Activated T-cell treated with anti-CD3 and anti-CD28 coated beads, Interleukin-2, amount 50 U/mL, for 1 hour (primary cell): Measurements from ENCODE around the gene IL26.
"Not testable (repeated sequence)": the region's sequence is repeated elsewhere in the genome, so short reads cannot be mapped to it uniquely, and the experiment has no call there.

Source experiments
- DNase-seq: peaks from one replicate; pipeline ENCODE4 v3.0.0-alpha.2; 2020

Gene IL26

DNA sequence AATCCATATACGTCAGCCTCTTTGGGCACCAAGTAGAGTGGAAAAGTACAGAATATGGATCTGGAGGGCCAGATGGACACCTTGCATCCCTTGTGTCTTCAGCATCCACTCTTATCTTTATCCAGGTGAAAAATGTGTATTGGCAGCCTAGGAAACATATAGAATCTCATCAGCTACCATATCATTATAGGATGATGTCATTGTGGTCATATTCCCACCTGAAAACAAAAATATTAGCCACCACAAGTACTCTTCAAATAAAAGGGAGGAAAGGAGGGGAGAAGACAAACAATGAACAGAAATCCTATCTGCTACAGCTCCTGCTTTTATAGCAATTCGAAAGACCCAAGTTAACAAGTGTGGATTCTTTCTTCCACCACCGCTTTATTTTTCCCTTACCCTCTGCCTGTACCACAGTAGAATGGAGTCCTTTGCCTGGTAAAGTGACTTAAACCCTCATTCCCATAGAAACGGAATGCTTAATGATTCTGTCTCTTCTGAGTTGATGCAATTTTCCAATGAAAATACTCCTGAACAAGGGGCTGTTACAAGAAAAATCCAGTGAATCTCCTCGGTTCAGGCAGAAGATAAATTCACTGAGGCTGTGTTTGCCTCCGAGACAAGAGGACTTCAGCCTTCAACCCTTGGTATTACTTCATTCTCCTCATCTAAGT lies 13.8 kb upstream of the IL26 start:
- no peak for DNase-seq

DNA sequence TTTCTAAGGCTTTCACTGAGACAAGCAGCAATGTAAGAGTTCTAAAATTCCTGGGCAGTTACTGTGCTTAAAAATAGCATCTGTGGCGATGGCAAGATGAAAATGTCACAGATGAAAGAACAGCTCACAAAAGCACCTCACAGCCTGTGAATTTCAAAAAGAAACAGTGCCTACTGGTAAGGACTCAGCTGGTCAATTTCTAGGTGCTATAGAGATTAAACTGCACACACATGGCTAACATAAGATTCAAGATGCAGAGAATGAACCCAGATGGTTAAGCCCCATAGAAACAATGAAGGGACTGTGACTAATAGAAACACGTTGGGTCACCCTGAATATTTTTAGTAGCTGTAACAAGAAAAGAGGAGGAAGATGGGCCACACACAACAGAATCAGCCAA lies 12.0 kb upstream of the IL26 start:
- DNase-seq: no peak

DNA sequence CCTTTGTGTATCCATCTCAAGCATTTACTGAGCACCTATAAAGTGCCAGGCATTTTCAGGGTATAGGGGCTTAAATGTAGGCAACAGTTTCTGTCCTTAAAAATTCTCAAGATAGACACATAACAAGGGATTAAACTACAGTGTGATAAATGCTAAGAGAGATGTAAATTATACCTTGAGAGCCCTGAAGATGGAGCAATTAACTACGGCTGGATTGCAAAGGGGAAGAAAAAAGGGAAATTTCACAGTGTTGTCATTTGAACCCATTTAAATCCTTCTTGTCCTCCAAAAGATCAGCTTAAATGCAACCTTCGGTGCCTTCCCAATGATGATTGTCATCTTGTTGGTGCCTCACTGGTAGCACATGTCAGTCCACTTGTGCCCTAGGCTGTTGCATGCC lies 11.5 kb upstream of the IL26 start:
- no peak for DNase-seq

DNA sequence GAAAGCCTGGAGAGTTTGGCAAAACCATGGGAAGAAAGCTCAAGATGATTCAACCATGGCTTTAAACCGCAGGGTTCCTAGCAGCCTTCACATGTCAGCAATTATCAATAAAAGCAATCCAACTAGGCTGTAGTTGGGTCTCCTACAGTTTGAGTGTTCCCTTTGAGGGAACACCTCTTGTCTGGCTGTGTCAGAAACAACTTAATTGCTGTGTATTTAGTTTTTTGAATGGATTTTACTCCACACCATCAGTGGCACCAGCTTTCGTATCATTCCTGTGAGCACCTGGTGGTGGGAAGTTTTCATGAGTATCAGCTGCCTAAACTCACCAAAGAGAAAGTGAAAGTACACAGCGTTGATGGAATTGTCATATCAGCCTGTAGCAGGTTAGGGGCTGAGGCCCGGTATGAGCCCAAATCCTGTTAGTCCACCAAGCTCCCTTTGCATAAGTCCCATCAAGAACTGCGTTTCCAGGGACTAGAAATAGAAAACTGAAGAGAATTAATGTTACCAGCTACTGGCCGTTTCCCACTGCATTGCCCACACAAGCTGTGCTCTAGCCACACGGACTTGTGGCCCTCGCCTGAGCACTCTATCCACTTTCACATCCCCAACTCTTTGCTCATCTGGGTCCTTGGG lies 10.9 kb upstream of the IL26 start:
- DNase-seq: peak; percentile 31

DNA sequence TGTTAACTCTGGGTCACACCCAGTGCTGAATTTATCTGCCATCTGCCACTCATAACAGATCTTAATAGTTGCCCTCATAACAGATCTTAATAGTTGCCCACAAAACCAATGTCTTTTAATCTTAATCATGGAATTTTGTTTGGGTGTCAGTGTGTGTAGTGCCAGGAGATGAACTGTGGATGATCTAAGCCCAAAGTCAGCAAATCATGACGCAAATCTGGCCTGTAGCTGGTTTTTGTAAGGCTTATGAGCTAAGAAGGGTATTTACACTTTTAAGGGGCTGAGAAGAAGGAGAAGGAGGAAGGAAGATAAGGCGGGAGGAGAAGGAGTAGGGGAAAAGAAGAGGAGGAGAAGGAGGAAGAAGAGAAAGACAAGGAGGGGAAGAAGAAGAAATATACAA lies 10.0 kb upstream of the IL26 start:
- no peak for DNase-seq

DNA sequence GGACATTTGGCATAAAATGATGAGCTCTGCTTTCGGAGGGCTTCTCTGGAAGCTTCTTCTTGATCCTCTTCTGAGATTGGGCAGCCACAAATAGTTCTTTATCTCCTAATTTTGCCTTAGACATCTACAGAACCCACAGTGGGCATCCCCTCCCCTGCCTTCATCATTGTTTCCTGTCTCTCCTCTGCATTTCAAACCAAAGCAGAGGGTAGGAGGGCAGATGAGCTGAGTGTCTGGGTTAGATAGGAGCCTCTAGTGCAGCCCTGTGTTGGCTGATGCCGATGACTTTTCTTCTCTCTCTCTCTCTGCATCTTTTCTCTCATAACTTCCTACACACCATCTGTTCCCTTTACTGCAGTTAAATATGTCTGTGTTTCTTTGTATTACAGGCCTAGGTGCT lies 8.5 kb upstream of the IL26 start:
- no peak for DNase-seq

DNA sequence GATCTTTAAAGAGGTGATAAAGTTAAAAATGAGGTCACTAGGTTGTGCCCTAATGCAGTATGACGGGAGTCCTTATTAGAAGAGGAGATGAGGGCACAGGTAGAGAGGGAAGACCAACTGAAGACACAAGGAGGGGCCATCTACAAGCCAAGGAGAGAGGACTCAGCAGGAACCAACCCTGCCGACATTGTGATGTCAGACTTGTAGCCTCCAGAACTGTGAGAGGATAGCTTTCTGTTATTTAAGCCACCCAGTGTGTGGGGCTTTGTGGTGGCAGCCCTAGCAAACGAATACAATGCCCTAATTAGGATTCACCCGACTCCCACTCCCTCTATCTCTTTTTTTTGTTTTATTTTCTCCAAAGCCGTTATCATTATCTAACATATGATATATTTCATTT lies 7.9 kb upstream of the IL26 start:
- DNase-seq: no peak

DNA sequence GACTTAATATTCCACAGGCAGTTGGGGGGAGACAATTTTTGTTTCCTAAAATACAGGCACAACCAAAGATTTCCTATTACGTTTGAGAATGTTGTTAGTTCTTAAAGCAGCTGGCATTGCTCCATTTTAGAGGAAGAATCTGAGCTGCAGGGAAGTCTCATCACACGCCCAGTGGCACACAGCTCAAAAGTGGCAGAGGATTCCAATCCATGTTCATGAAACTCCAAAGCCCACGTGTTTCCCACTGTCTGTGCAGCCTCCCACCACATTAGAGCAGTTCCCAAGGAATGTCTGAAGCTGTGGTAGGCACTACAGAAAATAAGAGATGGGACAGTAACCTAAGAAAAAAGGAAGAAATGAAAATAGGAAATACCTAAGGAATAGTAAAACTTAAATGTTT lies 6.1 kb upstream of the IL26 start:
- no peak for DNase-seq

DNA sequence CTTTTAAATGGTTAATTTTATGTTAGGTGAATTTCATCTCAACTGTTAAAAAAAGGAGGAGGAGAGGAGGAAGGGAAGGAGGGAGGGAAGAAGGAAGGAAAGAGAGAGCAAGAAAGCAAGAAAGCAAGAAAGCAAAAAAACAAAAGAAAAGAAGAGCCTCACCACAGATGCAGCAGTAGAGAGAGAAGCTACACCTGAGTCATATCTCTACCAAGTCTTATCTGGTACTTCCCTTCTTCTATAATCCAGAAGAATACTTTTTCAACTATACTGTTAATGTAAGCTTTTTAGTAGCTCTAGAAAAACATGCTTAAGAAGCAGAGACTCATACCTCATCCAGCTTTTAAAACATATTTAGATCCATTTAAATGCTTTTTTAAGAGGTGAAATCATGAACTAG lies 5.6 kb upstream of the IL26 start:
- DNase-seq: no peak

DNA sequence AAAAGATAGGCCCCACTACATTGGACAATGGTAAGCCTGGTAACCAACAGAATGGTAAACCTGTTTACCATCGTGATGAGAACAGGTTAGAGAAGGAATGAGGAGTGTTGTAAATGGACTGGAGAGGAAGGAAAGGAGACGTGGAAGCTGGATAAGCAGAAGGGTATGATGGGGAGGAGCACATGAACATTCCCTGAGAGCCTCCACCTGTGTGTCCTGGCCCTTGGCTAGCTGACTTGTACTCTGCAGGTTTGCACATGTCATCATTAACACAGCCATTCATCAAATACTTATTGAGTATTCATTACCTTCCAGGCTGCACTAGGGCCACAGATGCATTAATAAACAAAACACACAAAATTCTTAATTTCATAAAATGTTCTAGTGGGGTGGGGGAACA lies 4.3 kb upstream of the IL26 start:
- no peak for DNase-seq

DNA sequence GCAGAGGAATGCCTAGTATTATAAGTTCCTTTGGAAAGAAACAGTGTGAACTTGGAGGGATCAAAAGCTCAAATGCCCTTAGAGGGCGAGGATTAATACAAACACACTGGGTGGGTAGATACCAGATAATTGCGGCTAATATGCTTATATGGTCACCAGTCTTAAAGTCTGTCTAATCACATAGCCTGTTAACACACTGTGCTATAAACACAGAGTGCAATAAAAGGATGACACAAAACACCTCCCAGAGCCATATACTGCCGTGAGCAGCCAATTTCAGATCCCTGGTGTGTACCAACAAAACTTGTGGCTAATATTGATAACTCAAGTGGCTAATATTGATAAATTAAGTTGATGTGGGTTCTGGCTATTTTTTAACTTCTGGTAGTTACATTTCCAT lies 1.7 kb upstream of the IL26 start:
- DNase-seq: no peak

DNA sequence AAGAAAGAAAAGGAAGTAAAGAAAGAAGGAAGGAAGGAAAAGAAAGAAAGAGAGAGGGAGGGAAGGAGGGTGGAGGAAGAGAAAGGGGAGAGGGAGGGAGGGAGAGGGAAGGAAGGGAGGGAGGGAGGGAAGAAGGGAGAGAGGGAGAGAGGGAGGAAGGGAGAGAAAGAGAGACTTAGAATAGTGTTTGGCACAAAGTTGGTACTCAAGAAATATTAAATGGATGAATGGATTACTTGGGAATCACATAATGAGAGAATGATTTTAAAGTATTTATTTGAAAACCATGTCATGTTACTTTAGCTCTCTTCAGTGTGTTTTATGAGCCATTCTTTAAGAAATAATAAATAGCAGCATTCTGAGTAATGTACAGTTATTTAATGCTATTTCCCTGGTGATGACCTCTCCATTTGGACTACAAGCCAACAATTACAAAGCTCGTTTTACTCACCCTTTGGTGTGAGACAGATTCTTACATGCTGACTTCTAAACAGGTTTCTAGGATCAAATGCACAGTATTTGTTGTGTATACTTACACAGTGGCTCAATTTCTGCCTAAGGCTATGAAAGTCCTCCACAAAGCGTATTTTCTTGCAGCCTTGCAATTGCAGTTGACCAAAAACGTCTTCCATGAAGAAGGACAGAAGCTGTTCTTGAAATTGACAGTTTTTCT lies 861 bp downstream of the IL26 start:
- DNase-seq: no peak

DNA sequence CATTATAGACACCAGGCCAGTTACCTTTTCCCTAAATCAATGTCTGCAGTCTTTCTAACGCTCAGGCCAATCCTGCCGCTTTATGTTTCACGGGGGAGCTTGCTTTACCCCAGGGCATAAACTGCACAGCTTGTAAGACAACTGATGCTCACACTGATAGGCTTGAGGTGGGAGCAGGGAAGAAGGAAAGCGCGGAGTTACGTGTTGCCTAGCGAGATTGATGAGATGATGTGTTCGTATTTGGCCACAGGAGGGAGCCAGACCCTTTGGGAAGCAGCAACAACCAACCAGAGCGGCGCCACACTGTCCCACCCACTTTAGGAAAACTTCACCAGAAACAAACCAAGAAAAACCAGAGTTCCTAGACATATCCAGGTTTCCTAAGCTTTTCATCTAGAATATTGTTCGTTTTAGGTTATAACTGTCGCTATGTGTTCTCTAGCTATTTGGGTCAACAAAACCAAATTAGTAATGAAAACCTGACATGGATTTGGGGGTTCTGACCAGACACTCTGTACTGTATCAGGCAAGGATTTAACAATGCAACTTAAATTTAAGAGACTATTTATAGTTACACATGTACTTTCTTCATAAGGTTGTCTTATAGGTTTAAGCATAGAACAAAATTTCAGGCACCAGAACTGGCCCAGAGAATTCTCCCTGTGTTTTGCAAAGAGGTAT lies 2.4 kb downstream of the IL26 start:
- DNase-seq: peak; percentile 65

DNA sequence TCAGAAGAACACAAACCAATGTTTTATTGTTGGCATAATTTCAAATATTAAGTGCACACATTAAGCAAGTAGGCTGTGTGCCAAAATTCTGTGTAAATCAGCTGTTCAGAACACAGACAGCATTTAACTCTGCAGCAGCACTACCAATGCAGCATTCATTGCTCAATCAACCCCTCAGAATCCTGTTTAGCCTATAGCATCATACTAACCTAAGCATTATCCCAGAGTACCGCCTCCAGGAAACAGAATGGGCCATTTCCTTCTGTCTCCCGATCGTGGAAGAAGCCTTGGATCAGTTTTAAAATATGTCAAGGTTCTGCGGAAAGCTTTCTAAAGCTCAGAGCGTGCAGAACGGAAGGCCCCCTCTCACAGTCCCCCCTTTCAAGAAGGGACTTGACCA lies 3.3 kb downstream of the IL26 start:
- DNase-seq: no peak

DNA sequence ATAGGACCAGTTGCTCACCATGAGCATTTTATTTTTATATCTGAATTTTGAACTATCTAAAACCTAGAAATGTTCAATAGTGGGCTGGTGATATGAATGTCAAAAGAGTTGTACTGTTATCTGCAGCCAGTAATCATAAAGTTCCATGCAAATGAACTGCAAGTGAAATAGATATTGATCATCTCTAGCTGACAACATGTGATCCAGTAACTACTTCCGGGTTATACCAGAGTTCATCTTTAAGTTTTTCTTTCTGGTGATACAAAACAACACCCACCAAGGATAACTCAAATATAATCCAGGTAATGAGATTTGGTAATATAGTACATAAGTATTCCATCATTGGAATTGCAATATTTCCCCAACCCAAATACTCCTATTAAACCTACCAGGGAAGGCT lies 4.1 kb downstream of the IL26 start:
- no peak for DNase-seq

DNA sequence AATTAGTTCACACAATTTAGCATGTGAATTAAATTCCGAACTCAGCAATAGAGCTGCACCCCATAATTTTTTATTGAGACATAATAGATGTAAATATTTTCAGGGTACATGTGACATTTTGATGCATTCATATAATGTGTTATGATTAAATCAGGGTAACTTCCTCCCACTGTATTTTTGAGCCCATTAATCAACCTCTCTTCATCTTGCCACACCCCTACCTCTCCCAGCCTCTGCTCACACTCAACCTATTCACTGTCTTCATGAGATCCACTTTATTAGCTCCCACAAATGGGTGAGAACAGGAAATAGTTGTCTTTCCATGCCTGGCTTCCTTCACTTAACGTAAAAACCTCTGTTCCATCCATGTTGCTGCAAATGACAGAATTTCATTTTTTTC lies 14.7 kb downstream of the IL26 start:
- DNase-seq: no peak

DNA sequence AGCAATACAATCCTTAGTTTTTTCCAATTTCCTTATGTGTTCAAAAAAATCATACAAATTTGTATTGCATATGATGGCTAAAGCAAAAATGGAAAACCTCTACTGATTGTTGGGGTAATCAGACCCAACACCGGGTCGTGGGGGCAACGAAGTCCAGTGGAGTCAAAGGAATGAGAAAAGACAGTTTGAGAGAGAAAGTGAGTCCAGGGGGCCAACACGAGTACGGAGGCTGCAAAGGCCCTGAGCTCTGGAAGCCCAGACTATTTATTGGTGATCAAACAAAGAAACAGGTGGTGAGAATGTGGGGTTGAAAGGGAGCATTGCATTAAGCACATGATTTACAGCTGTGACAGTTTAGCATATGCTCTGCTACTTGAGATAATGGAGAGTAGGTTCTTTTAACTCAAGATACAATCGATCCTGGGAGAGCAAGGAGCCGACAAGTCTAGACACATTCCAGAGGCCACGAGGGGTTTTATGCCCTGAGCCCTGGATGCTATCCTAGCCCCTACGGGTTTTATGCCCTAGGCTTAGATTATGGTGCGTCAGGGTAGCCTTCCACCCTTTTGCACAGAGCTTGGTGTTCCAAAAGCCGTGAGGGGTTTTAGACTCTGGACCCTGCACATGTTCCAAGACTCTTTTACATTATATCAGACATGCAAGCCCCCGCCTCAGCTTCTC lies 16.4 kb downstream of the IL26 start:
- not testable (repeated sequence) for DNase-seq

DNA sequence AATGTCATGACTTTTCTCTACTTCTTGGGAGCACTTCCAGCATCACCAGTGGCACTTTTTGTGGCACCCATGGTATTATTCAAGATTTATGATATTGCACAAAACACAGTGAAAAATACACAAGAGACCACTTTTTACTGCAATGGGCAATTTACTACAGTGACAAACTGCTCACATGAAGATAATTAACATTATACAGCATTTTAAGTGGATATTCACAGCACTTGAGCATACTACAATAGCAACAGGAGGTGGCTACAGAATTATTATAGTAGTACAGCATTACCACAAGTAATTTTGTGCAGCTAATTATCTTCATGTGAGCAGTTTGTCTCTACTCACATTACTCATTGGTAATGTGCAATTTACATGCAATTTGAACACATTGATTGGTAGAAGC lies 18.3 kb downstream of the IL26 start:
- DNase-seq: no peak

DNA sequence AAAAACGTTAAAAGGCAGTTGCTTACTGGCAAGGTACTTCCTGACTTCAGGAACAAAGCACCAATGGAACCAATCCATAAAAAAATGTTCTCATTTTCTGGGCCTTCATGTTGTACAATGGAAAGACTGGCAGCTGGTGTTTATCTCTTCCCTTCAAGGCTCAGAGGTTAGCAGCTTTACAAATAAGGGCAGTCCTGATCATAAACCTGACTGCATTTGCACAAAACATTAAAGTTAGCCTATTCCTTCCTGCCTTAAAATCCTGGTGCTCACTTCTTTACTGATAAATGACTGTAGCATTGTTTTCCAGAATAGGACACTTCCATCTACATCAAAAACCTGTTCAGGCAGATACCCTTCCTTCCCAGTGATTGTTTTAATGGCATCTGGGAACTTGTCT lies 19.2 kb downstream of the IL26 start:
- DNase-seq: no peak

DNA sequence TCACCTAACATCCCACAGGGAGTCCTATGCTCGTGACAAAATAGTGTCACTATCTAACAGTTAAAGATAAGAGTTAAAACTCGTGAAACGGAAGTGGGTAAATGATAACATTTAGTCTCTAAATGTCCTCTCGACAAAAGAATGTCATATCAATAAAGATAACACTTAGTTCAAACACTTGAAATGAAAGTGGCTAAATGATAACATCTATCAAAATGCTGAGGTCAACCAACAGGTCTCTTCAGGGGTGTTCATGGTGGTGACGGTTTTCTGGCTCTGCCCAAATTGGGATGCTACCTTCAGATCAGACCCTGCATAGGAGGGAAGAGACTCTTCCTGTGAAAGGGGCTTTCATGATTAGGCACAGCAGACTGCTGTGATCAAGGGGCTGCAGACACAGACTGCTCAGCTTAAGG lies 22.1 kb downstream of the IL26 start:
- no peak for DNase-seq

DNA sequence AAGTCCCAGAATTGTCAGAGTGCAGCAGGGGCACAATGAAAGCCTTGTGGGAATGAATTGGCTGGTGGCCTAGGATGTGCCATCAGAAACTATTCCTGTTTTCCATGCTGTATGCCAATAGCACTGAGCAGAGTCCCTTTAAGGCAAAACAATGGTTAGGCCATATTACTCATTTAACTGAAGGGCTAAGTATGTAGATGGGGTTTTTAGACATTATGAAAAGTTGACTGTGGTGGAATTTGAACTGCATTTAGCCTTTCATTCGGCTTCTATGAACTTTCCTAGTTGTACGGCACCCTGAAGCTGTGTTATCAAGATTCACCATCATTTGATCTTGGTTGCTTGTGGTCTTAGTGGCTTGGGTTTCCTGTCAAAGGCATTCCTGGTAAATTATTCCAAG lies 24.8 kb downstream of the IL26 start:
- DNase-seq: no peak

DNA sequence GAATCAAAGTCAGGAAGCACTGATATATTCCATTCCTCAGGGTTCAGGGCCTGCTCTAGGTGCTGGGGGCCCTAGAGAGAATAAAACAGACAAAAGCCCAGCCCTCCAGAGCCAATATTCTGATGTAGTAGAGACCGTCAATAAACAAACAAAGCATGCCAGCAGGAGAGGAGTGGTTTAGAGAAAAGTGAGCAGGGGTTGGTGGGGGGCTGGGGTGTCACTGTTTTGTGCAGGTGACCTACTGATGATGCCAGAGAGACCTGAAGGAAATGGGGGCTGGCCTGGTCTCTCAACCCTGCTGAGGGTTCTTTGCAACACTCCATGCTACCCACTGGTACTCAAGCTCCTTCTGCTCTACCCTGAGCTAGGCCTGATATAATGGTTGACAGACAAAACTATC lies 26.5 kb downstream of the IL26 start:
- DNase-seq: no peak

DNA sequence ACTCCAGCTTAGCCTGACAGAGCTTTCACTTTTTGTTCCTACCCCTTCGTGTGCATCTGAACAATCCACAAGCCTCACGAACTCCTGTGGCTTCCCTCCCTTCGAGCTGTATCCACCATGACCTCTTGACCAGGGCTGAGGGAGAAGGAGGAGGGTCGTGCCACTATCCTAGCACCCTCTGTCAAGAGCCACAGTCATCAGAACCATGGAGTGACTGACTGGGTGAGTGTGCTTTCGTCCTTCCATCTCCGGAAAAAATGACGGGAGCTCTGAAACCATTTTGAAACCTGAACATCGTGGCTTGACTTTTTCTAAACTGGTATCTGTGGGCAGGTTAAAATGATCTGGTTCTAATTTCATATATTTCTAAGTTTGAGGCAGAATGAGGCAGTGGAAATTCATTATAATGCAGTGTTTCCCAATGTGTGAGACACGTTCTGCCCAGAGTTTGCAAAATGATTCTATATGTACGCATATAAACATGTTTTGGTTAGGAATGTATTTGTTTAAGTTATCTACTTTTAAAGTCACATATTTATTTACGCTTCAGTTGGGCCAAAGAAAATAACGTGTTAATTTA lies 27.0 kb downstream of the IL26 start:
- DNase-seq: no peak
